ENCODE data around the gene TMEM60.

Gene TMEM60

GRCh38 chr7:77760809-77761453, 37.3 kb downstream of the TMEM60 start:
- Histone ChIP-seq H4K20me1 (ENCODE audit: insufficient read depth, low read length) (peaks cover 22% of the 10 kb centered on the region; the same call in 1 of the 2 replicates), H3K4me2 (ENCODE audit: low read length) (peak overlapping the region; percentile 66), H3K27me3 (ENCODE audit: low read depth, low read length) (no peaks in the 10 kb centered on the region), H3K9ac (ENCODE audit: low read length) (no peak overlapping the region), H3K4me1 (ENCODE audit: low read length) (peaks cover 42% of the 10 kb centered on the region), H3K79me2 (ENCODE audit: low read length) (peaks cover 43% of the 10 kb centered on the region), H3K36me3 (replicated peaks; ENCODE audit: low read depth, low read length) (no peaks in the 10 kb centered on the region), H3K9me3 (ENCODE audit: insufficient read depth, low read length) (no peaks in the 10 kb centered on the region), H3K4me3 (ENCODE audit: low read length) (peak overlapping the region; percentile 48), H3K27ac (ENCODE audit: low read length) (peak overlapping the region; percentile 21; the same call in 1 of the 2 replicates), H2AFZ (ENCODE audit: low read depth, low read length) (no peak overlapping the region)
- TF ChIP-seq EZH2phosphoT487 (IDR thresholded peaks at IDR 0.05; ENCODE audit: low read depth) (no peak), CTCF (IDR thresholded peaks at IDR 0.05; ENCODE audit: low read depth, low read length) (no peak)

- no peaks in the 10 kb centered on the region for H3K9me3 ChIP-seq (ENCODE audit: insufficient read depth, low read length)
- H3K4me2 ChIP-seq (ENCODE audit: low read length): peak overlapping the region; percentile 66
- TF ChIP-seq CTCF (IDR thresholded peaks at IDR 0.05; ENCODE audit: low read depth, low read length) (peak; percentile 91), EZH2phosphoT487 (IDR thresholded peaks at IDR 0.05; ENCODE audit: low read depth) (no peak)
- no peak overlapping the region for H2AFZ ChIP-seq (ENCODE audit: low read depth, low read length)
- no peaks in the 10 kb centered on the region for H3K27me3 ChIP-seq (ENCODE audit: low read depth, low read length)
- no peak overlapping the region for H3K9ac ChIP-seq (ENCODE audit: low read length)
- peaks cover 34% of the 10 kb centered on the region for H3K4me1 ChIP-seq (ENCODE audit: low read length)
- peaks cover 24% of the 10 kb centered on the region; the same call in 1 of the 2 replicates for H4K20me1 ChIP-seq (ENCODE audit: insufficient read depth, low read length)
- H3K27ac ChIP-seq (ENCODE audit: low read length): peak overlapping the region; percentile 3; the same call in 1 of the 2 replicates
- H3K36me3 ChIP-seq (replicated peaks; ENCODE audit: low read depth, low read length): no peaks in the 10 kb centered on the region
- H3K79me2 ChIP-seq (ENCODE audit: low read length): peaks cover 42% of the 10 kb centered on the region
- H3K4me3 ChIP-seq (ENCODE audit: low read length): 0 out of 2 replicates have a peak overlapping the region, but pooled peaks have one; percentile 11
Measured at GRCh38 chr7:77759294-77759889, 38.8 kb downstream of the TMEM60 start.

- Histone ChIP-seq H3K9me3 (ENCODE audit: insufficient read depth, low read length) (no peaks in the 10 kb centered on the region), H3K4me1 (ENCODE audit: low read length) (peaks cover 34% of the 10 kb centered on the region), H4K20me1 (ENCODE audit: insufficient read depth, low read length) (peaks cover 26% of the 10 kb centered on the region; the same call in 1 of the 2 replicates), H3K9ac (ENCODE audit: low read length) (no peak overlapping the region), H3K4me3 (ENCODE audit: low read length) (no peak overlapping the region), H3K27ac (ENCODE audit: low read length) (no peak overlapping the region), H3K36me3 (replicated peaks; ENCODE audit: low read depth, low read length) (no peaks in the 10 kb centered on the region), H2AFZ (ENCODE audit: low read depth, low read length) (no peak overlapping the region), H3K27me3 (ENCODE audit: low read depth, low read length) (no peaks in the 10 kb centered on the region), H3K4me2 (ENCODE audit: low read length) (no peak overlapping the region), H3K79me2 (ENCODE audit: low read length) (peaks cover 36% of the 10 kb centered on the region; the same call in 1 of the 2 replicates)
- TF ChIP-seq CTCF (IDR thresholded peaks at IDR 0.05; ENCODE audit: low read depth, low read length): no peak
Measured at GRCh38 chr7:77757589-77757988, 40.6 kb downstream of the TMEM60 start.

- Histone ChIP-seq H3K36me3 (replicated peaks; ENCODE audit: low read depth, low read length) (peaks cover 2% of the 10 kb centered on the region), H3K79me2 (ENCODE audit: low read length) (peaks cover 7% of the 10 kb centered on the region; the same call in 1 of the 2 replicates), H3K9ac (ENCODE audit: low read length) (no peak overlapping the region), H3K4me2 (ENCODE audit: low read length) (no peak overlapping the region), H3K9me3 (ENCODE audit: insufficient read depth, low read length) (no peaks in the 10 kb centered on the region), H3K4me1 (ENCODE audit: low read length) (peaks cover 9% of the 10 kb centered on the region), H3K27ac (ENCODE audit: low read length) (no peak overlapping the region), H3K4me3 (ENCODE audit: low read length) (no peak overlapping the region), H3K27me3 (ENCODE audit: low read depth, low read length) (no peaks in the 10 kb centered on the region), H4K20me1 (ENCODE audit: insufficient read depth, low read length) (peaks cover 16% of the 10 kb centered on the region; the same call in 1 of the 2 replicates), H2AFZ (ENCODE audit: low read depth, low read length) (no peak overlapping the region)
- TF ChIP-seq CTCF (IDR thresholded peaks at IDR 0.05; ENCODE audit: low read depth, low read length) (no peak), EZH2phosphoT487 (IDR thresholded peaks at IDR 0.05; ENCODE audit: low read depth) (no peak)
Measured at GRCh38 chr7:77753173-77753572, 45.1 kb downstream of the TMEM60 start.

All from OCI-LY3 (cell line).